Keratinocyte (primary cell): ENCODE data around the gene MRPL3. TPM values are rescaled to one million over a fixed set of nuclear protein-coding genes. Genes with fewer than 3 reads are reported as not detected.

Experiments used
- DNase-seq: peaks from one replicate; pipeline ENCODE4 v3.0.0-alpha.2; 2011; ENCODE audit warnings: low read depth, missing footprints, low spot score
- FAIRE-seq: peaks from 2 replicates; lab custom pipeline; 2011; peaks lifted over from hg19 to GRCh38; lab: Jason Lieb, UNC
- H2AFZ ChIP-seq: 2 replicates; pipeline ENCODE4 v1.6.0; 2012; ENCODE audit warnings: low read length, control low read depth, inconsistent platforms; ENCODE audit not compliant: control insufficient read depth
- H3K27ac ChIP-seq: 2 replicates; pipeline ENCODE4 v1.5.1; 2011; ENCODE audit warnings: low read length; ENCODE audit not compliant: control insufficient read depth, insufficient read depth
- H3K27me3 ChIP-seq: 3 replicates; pipeline ENCODE4 v1.6.0; 2011; ENCODE audit warnings: low read length; ENCODE audit not compliant: control insufficient read depth, insufficient read depth; ENCODE audit errors: extremely low read depth
- H3K36me3 ChIP-seq, 2 experiments: 2 replicates in 1 of 2; 3 replicates in 1 of 2; pipeline ENCODE4 v1.5.1; 2011; ENCODE audit warnings: low read length in 2 of 2, mild to moderate bottlenecking in 1 of 2; ENCODE audit not compliant: control insufficient read depth in 2 of 2, insufficient read depth in 2 of 2; ENCODE audit errors: extremely low read depth in 1 of 2
- H3K4me1 ChIP-seq: 3 replicates; pipeline ENCODE4 v1.5.1; 2011; ENCODE audit warnings: low read length; ENCODE audit not compliant: control insufficient read depth, insufficient read depth; ENCODE audit errors: extremely low read depth
- H3K4me2 ChIP-seq: 3 replicates; pipeline ENCODE4 v1.6.0; 2011; ENCODE audit warnings: low read depth, low read length; ENCODE audit not compliant: control insufficient read depth, insufficient read depth; ENCODE audit errors: extremely low read depth
- H3K4me3 ChIP-seq, 3 experiments: fragments of 200-600 bp in 1 of 3; sonication (generic) in 1 of 3; 2 replicates in 2 of 3; 3 replicates in 1 of 3; pipeline ENCODE4 v1.5.1; 2011 to 2016; ENCODE audit warnings: low read length in 3 of 3, mild to moderate bottlenecking in 3 of 3, control low read depth in 2 of 3, inconsistent platforms in 1 of 3, low read depth in 1 of 3, mixed read lengths in 1 of 3, mixed run types in 1 of 3, moderate library complexity in 1 of 3; ENCODE audit not compliant: control insufficient read depth in 2 of 3, insufficient read depth in 2 of 3; ENCODE audit errors: extremely low read depth in 1 of 3
- H3K79me2 ChIP-seq: 2 replicates; pipeline ENCODE4 v1.6.0; 2012; ENCODE audit warnings: low read length; ENCODE audit not compliant: control insufficient read depth, insufficient read depth
- H3K9ac ChIP-seq: 3 replicates; pipeline ENCODE4 v1.6.0; 2011; ENCODE audit warnings: low read length; ENCODE audit not compliant: control insufficient read depth, insufficient read depth; ENCODE audit errors: extremely low read depth
- H3K9me1 ChIP-seq: 3 replicates; pipeline ENCODE4 v1.6.0; 2011; ENCODE audit warnings: low read length; ENCODE audit not compliant: control insufficient read depth, insufficient read depth; ENCODE audit errors: extremely low read depth
- H3K9me3 ChIP-seq: 2 replicates; pipeline ENCODE4 v1.5.1; 2012; ENCODE audit warnings: low read depth, low read length; ENCODE audit not compliant: control insufficient read depth
- H4K20me1 ChIP-seq: 3 replicates; pipeline ENCODE4 v1.6.0; 2011; ENCODE audit warnings: low read length; ENCODE audit not compliant: control insufficient read depth, insufficient read depth; ENCODE audit errors: extremely low read depth
- EZH2 ChIP-seq: IDR thresholded peaks from one replicate; pipeline ENCODE4 v1.6.1; 2012; ENCODE audit warnings: inconsistent platforms, mild to moderate bottlenecking, low read length, moderate library complexity
- dilution Hi-C: fragments of 300-500 bp; cut with MboI; formaldehyde crosslinking; loops from one replicate; pipeline ENCODE4 v1.7.0; 2020; ENCODE audit warnings: low sequenced_read_pairs; ENCODE audit not compliant: extremely low pct_ligation_motif_present
- polyA plus RNA-seq, 5 experiments: library from polyadenylated mRNA; depleted of rRNA in 3 of 5; stranded (reverse) in 3 of 5; stranded (forward) in 1 of 5; unstranded in 1 of 5; fragments of >200 nt; gene quantifications; 1 replicate in 1 of 5; 2 replicates in 3 of 5; 3 replicates in 1 of 5; pipeline versions ENCODE4 v1.2.1 to v1.2.3, GENCODE V29; 2011 to 2012; ENCODE audit warnings: missing spikeins in 2 of 5, low read depth in 1 of 5, low replicate concordance in 1 of 5
- TF ChIP-seq, protein P1 (sequence below), 3 experiments: IDR thresholded peaks in 1 of 3; conservative IDR thresholded peaks in 1 of 3; optimal IDR thresholded peaks in 1 of 3; 2 replicates in 2 of 3; 3 replicates in 1 of 3; pipeline versions ENCODE3 to v1.5.1; 2011; ENCODE audit warnings: low read length in 3 of 3, mild to moderate bottlenecking in 3 of 3, moderate library complexity in 2 of 3, control low read depth in 1 of 3, inconsistent platforms in 1 of 3; ENCODE audit not compliant: insufficient read depth in 2 of 3; ENCODE audit errors: extremely low read depth in 1 of 3

MRPL3 gene
- polyA plus RNA-seq, 1 donor (not counting 4 experiments of a cell fraction or from before 2014, with no cell fraction given), result 228 TPM

DNA sequence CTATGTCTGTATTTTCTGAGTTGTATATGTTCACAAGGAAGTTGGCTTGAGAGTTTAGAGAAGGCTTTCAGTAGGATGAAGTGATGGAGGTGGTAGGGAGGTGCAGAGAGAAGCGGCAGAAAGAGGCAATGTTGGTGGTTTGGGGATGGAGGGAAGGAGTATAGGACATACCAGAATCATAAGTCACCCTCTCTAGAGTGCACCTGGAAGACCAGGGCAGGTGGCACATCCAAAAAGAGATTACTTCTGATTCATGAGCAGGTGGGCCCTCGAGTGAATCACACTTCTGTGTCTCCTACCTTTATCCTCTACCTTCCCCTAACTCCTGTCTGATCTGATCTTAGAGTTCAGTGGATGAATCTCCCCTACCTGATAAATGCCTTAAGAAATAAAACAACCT, 41.8 kb upstream of the MRPL3 start:
- DNase-seq (peak; percentile 26), FAIRE-seq (peak; percentile 90)
- TF ChIP-seq, protein P1, sequence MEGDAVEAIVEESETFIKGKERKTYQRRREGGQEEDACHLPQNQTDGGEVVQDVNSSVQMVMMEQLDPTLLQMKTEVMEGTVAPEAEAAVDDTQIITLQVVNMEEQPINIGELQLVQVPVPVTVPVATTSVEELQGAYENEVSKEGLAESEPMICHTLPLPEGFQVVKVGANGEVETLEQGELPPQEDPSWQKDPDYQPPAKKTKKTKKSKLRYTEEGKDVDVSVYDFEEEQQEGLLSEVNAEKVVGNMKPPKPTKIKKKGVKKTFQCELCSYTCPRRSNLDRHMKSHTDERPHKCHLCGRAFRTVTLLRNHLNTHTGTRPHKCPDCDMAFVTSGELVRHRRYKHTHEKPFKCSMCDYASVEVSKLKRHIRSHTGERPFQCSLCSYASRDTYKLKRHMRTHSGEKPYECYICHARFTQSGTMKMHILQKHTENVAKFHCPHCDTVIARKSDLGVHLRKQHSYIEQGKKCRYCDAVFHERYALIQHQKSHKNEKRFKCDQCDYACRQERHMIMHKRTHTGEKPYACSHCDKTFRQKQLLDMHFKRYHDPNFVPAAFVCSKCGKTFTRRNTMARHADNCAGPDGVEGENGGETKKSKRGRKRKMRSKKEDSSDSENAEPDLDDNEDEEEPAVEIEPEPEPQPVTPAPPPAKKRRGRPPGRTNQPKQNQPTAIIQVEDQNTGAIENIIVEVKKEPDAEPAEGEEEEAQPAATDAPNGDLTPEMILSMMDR (optimal IDR thresholded peaks at IDR 0.05 in 1 of 3, IDR thresholded peaks at IDR 0.05 in 1 of 3, conservative IDR thresholded peaks at IDR 0.05 in 1 of 3; ENCODE audit: extremely low read depth in 1 of 3, insufficient read depth in 2 of 3, low read length in 3 of 3), result no peak
- TF ChIP-seq EZH2, result no peak
- Histone ChIP-seq H3K36me3 (no peaks in the 10 kb centered on the region), H3K79me2 (no peaks in the 10 kb centered on the region), H3K9me3 (no peaks in the 10 kb centered on the region), H3K4me2 (no peak overlapping the region), H3K4me1 (peaks cover 12% of the 10 kb centered on the region), H4K20me1 (no peaks in the 10 kb centered on the region), H3K27ac (no peak overlapping the region), H2AFZ (no peak overlapping the region), H3K9me1 (no peaks in the 10 kb centered on the region), H3K9ac (no peak overlapping the region), H3K4me3 (no peak overlapping the region), H3K27me3 (peaks cover 3% of the 10 kb centered on the region)
- dilution Hi-C loops, result no loop called here

DNA sequence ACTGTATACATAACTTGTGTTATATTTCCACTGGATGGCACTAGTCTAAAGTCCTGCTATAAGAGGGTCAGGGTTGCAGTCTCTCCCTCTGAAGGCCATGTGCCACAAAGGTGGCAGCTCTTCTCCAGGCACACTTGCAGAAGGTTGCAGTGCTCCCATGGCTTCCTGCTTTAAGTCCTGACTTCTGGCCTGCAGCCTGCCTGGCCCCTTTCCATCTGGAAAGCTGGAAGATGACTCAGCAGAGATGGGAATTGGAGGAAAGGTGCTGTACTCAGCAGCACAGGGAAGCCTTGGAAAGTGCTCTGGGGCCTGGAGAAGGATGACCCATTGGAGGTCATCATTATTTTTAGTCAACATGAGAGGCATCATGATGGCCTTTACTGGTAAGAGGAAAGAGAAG, 40.9 kb upstream of the MRPL3 start:
- Histone ChIP-seq H3K27ac (no peak overlapping the region), H3K9me3 (no peaks in the 10 kb centered on the region), H3K4me1 (peaks cover 12% of the 10 kb centered on the region), H3K4me3 (no peak overlapping the region), H3K79me2 (no peaks in the 10 kb centered on the region), H3K4me2 (no peak overlapping the region), H3K9ac (no peak overlapping the region), H3K27me3 (peaks cover 3% of the 10 kb centered on the region), H2AFZ (no peak overlapping the region), H3K36me3 (no peaks in the 10 kb centered on the region), H4K20me1 (no peaks in the 10 kb centered on the region), H3K9me1 (no peaks in the 10 kb centered on the region)
- FAIRE-seq (peak; percentile 80), DNase-seq (peak; percentile 30)
- dilution Hi-C loops, result no loop called here
- TF ChIP-seq, protein P1 (optimal IDR thresholded peaks at IDR 0.05 in 1 of 3, IDR thresholded peaks at IDR 0.05 in 1 of 3, conservative IDR thresholded peaks at IDR 0.05 in 1 of 3; ENCODE audit: extremely low read depth in 1 of 3, insufficient read depth in 2 of 3, low read length in 3 of 3), result no peak
- TF ChIP-seq EZH2, result no peak
